ENCODE results near the gene AKT1.

DNA sequence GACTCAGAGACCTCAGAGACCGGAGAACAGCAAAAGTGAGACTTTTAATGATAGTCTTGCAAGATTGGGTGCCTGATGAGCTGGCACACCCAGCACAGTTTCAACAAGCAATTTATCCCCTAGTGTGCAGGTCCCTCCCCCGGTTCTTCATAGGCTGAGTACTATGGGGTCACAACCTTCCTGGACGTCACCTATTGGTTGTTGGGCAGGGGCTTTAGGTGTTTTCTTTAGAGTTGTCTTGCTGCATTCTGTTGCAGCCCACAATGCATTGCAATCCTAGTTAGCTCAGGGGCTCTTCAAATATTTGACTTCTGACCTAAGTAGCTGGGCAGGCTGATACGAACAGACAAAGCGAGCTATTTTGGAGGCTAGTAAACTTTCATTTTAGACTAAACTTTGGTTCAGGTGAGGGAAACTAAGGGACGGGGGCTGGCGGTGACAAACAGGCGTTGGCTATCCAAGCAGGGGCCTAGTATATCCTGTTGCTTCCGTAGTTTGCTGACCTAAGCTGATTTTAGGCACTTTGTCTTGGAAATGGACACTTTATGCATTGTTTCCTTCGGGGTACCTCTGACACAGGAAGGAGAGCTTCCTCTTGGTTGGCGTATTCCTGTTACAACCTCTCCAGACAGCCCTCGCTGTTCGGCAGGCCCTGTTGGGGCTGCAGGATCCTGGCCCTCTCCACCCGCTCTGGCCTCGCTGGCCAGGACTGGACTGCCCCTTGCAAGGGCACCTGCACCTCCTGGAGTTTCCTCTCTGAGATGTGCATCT, 28.5 kb downstream of the AKT1 start:
- TF ChIP-seq POLR2AphosphoS5 (IDR thresholded peaks at IDR 0.05) (no peak), POLR2A (IDR thresholded peaks at IDR 0.05) (no peak)
- TF ChIP-seq, protein P1, sequence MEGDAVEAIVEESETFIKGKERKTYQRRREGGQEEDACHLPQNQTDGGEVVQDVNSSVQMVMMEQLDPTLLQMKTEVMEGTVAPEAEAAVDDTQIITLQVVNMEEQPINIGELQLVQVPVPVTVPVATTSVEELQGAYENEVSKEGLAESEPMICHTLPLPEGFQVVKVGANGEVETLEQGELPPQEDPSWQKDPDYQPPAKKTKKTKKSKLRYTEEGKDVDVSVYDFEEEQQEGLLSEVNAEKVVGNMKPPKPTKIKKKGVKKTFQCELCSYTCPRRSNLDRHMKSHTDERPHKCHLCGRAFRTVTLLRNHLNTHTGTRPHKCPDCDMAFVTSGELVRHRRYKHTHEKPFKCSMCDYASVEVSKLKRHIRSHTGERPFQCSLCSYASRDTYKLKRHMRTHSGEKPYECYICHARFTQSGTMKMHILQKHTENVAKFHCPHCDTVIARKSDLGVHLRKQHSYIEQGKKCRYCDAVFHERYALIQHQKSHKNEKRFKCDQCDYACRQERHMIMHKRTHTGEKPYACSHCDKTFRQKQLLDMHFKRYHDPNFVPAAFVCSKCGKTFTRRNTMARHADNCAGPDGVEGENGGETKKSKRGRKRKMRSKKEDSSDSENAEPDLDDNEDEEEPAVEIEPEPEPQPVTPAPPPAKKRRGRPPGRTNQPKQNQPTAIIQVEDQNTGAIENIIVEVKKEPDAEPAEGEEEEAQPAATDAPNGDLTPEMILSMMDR (IDR thresholded peaks at IDR 0.05), result no peak
